ENCODE measurements around the gene ADSS1.

ADSS1 gene

GRCh38 chr14:104786091-104786586 is 62.1 kb downstream of the ADSS1 start:
- H3K27ac ChIP-seq = no peak overlapping the region
- TF ChIP-seq, protein P1, sequence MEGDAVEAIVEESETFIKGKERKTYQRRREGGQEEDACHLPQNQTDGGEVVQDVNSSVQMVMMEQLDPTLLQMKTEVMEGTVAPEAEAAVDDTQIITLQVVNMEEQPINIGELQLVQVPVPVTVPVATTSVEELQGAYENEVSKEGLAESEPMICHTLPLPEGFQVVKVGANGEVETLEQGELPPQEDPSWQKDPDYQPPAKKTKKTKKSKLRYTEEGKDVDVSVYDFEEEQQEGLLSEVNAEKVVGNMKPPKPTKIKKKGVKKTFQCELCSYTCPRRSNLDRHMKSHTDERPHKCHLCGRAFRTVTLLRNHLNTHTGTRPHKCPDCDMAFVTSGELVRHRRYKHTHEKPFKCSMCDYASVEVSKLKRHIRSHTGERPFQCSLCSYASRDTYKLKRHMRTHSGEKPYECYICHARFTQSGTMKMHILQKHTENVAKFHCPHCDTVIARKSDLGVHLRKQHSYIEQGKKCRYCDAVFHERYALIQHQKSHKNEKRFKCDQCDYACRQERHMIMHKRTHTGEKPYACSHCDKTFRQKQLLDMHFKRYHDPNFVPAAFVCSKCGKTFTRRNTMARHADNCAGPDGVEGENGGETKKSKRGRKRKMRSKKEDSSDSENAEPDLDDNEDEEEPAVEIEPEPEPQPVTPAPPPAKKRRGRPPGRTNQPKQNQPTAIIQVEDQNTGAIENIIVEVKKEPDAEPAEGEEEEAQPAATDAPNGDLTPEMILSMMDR (IDR thresholded peaks at IDR 0.05) = no peak
- no peak for TF ChIP-seq ZFX (IDR thresholded peaks at IDR 0.05; ENCODE audit: borderline replicate concordance)

DNA sequence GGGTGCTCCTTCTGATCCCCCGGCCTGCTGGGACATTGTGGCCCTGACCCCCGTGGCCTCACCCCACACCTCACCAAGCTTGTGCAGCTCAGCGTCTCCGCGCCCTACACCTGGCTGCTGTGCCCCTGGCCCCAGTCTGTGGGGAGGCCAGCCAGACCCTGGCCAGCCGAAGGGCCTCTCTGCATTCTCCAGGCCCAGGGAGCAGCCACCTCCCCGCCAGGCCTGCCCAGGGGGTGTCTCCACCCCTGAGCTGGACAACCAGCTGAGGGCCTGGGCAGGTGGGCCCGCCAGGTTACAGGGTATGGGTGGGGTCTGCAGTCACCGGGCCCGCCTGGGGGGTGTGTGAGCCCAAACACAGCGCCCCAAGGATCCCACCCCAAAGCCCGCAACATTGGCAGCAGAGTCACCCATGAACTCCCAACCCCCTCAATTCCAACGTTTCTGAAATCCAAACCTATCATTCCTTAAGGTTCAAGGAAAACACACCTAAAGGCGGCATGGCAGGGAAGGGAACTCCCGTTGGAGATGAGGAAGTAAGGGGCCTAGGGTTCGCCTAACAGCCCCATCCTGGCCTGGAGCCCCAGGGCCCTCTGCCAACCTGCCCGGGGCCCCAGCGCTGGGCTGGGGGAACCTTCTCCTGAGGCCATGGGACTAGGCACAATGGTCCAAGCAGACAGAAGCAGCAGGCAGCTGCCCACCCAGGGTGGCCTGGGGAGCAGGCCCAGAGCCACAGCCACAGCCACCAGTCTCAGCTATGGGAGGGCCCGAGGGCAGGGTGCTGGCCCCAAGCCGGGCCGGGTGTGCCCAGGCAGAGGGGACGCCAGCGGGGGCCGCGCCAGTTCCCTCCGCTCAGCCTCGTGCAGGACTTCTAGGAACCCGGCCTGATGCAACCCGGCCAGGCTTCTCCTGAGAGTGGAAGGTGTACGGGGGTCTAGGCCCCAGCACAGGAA is 63.0 kb downstream of the ADSS1 start:
- no peak for TF ChIP-seq ZFX (IDR thresholded peaks at IDR 0.05; ENCODE audit: borderline replicate concordance)
- TF ChIP-seq, protein P1 (IDR thresholded peaks at IDR 0.05) = no peak
- H3K27ac ChIP-seq = no peak overlapping the region

DNA sequence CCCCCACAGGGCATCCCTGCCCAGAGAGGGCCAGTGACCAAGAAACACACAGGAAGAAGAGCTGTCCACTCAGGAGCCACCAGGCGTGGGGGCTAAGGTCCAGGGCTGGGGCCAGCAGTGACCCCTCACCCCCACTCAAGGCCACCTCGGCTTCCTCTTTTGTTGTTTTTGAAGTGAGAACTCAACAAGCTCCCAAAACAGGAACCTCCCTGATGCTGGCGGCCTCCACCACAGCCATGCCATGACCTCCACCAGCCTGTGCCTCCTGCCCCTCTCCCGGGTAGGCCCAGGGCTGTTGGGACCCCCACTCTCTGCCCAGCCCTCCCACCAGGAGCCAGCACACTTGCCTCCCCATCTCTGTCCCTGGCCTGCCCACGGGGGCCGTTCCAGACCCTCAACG is 63.7 kb downstream of the ADSS1 start:
- TF ChIP-seq ZFX (IDR thresholded peaks at IDR 0.05; ENCODE audit: borderline replicate concordance) = no peak
- TF ChIP-seq, protein P1 (IDR thresholded peaks at IDR 0.05) = no peak

DNA sequence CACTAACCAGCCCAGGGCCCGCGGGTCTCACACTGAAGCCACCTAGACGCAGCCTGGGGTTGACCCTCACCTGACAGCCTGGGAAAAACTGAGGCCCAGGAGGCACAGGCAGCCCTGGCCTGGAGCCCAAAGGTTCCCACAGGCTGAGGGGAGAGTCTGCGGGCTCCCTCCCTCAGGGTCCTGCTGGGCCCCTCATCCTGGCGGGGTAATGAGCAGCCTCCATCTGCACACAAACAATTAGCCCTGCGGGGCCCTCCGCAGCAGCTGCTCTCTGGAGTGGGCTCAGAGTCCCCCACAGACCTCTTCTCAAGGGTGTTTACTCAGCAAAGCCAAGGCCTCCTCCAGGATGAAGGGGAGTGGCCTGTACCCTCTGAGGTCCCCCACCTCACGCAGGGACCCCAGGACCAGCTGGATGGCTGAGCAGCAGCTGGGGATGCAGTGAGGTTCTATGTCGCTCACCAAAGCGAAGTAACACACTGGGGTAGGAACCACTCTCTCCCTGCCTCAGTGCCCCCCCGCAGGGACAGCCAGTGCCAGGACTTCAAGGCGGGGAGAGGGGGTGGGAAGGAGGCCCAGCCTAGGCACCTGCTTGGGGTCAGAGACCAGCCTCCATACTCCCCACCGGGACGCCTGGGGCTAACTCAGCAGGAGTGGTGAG is 64.3 kb downstream of the ADSS1 start:
- no peak for TF ChIP-seq ZFX (IDR thresholded peaks at IDR 0.05; ENCODE audit: borderline replicate concordance)
- TF ChIP-seq, protein P1 (IDR thresholded peaks at IDR 0.05) = no peak

More for the DNA sequence above, 63.7 kb downstream of the ADSS1 start:
- H3K27ac ChIP-seq = no peak overlapping the region

DNA sequence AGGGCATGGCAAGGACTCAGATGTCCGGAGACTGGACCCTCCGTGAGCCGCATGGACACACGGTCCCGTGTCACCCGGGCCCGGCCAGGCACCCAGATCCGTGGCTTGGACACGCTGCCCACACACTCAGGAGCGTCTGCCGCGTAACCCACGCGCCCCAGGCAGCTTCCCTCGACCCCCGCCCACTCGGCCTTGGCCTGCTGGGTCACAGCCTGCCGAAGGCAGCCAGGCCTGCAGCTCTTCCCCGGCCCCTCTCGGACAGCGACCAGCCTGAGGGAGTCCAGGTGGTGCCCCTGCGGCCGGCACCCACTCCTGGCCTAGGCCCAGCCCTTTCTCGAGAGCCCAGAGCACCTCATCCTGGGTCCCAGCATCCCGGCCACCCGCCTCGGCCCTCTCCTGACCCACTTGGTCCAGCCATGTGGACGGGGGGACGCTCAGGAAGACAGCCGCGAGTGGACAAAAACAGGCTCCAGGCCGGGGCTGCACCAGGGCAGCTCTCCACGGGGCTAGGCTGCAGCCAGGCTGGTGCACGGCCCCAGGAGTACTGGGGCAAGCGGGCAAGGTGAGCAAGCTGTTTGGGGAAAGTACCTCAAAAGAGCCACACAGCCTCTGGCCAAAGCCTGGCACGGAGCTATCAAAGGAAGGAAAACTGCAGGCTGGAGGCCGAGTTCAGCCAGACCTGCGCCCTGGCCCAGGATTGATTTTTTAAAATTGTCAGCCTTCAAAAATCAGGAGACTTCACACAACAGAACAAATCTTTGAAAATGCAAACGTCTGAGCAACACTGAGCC is 65.0 kb downstream of the ADSS1 start:
- TF ChIP-seq, protein P1 (IDR thresholded peaks at IDR 0.05) = no peak
- no peak for TF ChIP-seq ZFX (IDR thresholded peaks at IDR 0.05; ENCODE audit: borderline replicate concordance)
- no peak overlapping the region for H3K27ac ChIP-seq

More for the DNA sequence above, 64.3 kb downstream of the ADSS1 start:
- H3K27ac ChIP-seq = no peak overlapping the region

DNA sequence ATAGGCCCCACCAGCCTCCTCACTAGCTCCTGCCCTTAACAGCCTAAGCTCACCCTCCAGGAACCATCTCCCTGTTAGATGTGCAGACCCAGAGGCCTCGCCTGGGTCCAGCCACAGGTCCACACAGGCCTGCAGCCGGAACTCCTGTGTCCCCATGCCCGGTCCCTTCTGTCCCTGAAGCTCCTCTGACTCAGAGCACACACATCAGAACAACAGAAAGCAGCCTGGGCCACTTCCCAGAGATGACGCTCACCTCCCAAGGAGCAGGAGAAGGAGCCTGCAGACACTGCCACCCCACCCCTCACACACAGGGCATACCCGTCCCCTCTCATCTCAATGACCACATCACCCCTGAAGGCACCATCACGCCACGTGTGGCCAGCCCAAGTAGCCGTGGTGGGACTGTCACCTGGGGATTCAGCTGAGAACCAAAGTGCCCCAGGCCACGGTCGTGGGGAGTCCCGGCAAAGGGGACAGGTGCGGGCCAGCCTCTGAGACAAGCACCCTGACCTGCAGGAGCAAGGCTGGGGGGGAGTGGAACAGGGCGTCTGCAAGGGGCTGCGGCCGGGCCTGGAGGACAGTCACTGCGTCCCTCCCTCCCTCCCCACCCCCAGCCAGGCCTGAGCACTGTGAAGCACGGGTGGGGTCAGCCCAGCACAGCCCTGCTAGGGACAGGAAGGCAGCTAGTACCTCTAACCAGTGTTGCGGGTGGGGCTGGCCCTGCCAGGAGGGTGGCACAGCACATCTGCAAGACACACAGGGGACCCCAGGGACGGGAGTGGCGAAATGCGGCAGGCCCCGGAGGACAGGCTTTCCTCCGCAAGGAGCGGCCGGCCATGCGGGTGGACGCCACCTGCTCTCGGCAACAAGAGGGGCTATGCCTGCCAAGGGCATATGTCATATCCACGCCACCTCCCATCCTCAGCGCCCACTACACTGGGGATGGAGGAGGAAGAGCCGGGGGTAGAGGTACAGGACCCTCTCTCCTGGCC is 66.0 kb downstream of the ADSS1 start:
- TF ChIP-seq ZFX (IDR thresholded peaks at IDR 0.05; ENCODE audit: borderline replicate concordance) = no peak
- TF ChIP-seq, protein P1 (IDR thresholded peaks at IDR 0.05) = no peak
- no peak overlapping the region for H3K27ac ChIP-seq
